ENCODE results near the gene PDIA4. TPM values are rescaled to one million over a fixed set of nuclear protein-coding genes. Genes with fewer than 3 reads are reported as not detected.

The PDIA4 gene
- total RNA-seq, 3 donors from 2014 or later (not counting 1 experiment from before 2014, with no cell fraction given) = 54.0 to 82.0 (median 62.7) TPM

- H3K4me3 ChIP-seq (ENCODE audit: low read length) = no peak overlapping the region
- ATAC-seq = no peak
- H3K27me3 Mint-ChIP-seq (ENCODE audit: low read depth in 2 of 2) = no peaks in the 10 kb centered on the region
- no peaks in the 10 kb centered on the region for H3K9me3 Mint-ChIP-seq
- H3K4me1 Mint-ChIP-seq = peaks cover 22 to 25% of the 10 kb centered on the region in 2 donors
- H3K27ac Mint-ChIP-seq = no peak overlapping the region
- no peaks in the 10 kb centered on the region for H3K9me3 ChIP-seq (ENCODE audit: control insufficient read depth, insufficient read depth, low read length)
- no peaks in the 10 kb centered on the region for H3K36me3 ChIP-seq (ENCODE audit: control insufficient read depth, insufficient read depth, low read length)
- intact Hi-C loops (cut with micrococcal nuclease) = loop anchor here (5.0 kb wide), 2 partner anchors 187 to 697 kb away; no protein-coding TSS in a partner anchor
- H3K27me3 ChIP-seq (ENCODE audit: control insufficient read depth, insufficient read depth, low read length) = no peaks in the 10 kb centered on the region
- no peaks in the 10 kb centered on the region for H3K36me3 Mint-ChIP-seq
- H3K4me1 ChIP-seq (ENCODE audit: control insufficient read depth, insufficient read depth, low read length) = peaks cover 13% of the 10 kb centered on the region
- no peak overlapping the region for H3K4me3 Mint-ChIP-seq
- TF ChIP-seq CTCF (IDR thresholded peaks at IDR 0.05) = no peak
- H3K27ac ChIP-seq (ENCODE audit: low read length) = no peak overlapping the region
- WGBS (ENCODE audit: insufficient coverage) = 86% methylated on average over 3 of the region's 3 CpGs
- DNase-seq = no peak
Observed at GRCh38 chr7:148959726-148960125, 68.6 kb downstream of the PDIA4 start.

GRCh38 chr7:148958061-148958460 is 70.2 kb downstream of the PDIA4 start:
- H3K4me1 Mint-ChIP-seq = peaks cover 6 to 9% of the 10 kb centered on the region in 2 donors
- H3K9me3 Mint-ChIP-seq = no peaks in the 10 kb centered on the region
- no peaks in the 10 kb centered on the region for H3K36me3 Mint-ChIP-seq
- Histone ChIP-seq H3K36me3 (ENCODE audit: control insufficient read depth, insufficient read depth, low read length) (no peaks in the 10 kb centered on the region), H3K4me3 (ENCODE audit: low read length) (no peak overlapping the region), H3K9me3 (ENCODE audit: control insufficient read depth, insufficient read depth, low read length) (no peaks in the 10 kb centered on the region), H3K4me1 (ENCODE audit: control insufficient read depth, insufficient read depth, low read length) (no peaks in the 10 kb centered on the region), H3K27ac (ENCODE audit: low read length) (no peak overlapping the region), H3K27me3 (ENCODE audit: control insufficient read depth, insufficient read depth, low read length) (no peaks in the 10 kb centered on the region)
- intact Hi-C loops (cut with micrococcal nuclease) = no loop called here
- peaks cover 0 to 2% of the 10 kb centered on the region in 2 donors for H3K27me3 Mint-ChIP-seq (ENCODE audit: low read depth in 2 of 2)
- no peak for DNase-seq
- no peak for TF ChIP-seq CTCF (IDR thresholded peaks at IDR 0.05)
- H3K27ac Mint-ChIP-seq = no peak overlapping the region
- WGBS (ENCODE audit: insufficient coverage) = 91% methylated on average over 9 of the region's 9 CpGs
- no peak overlapping the region for H3K4me3 Mint-ChIP-seq
- ATAC-seq = no peak

GRCh38 chr7:148954766-148955165 is 73.5 kb downstream of the PDIA4 start:
- Histone ChIP-seq H3K9me3 (ENCODE audit: control insufficient read depth, insufficient read depth, low read length) (no peaks in the 10 kb centered on the region), H3K27me3 (ENCODE audit: control insufficient read depth, insufficient read depth, low read length) (no peaks in the 10 kb centered on the region), H3K4me3 (ENCODE audit: low read length) (no peak overlapping the region), H3K27ac (ENCODE audit: low read length) (no peak overlapping the region), H3K36me3 (ENCODE audit: control insufficient read depth, insufficient read depth, low read length) (no peaks in the 10 kb centered on the region), H3K4me1 (ENCODE audit: control insufficient read depth, insufficient read depth, low read length) (no peaks in the 10 kb centered on the region)
- H3K4me1 Mint-ChIP-seq = no peaks in the 10 kb centered on the region
- no peak overlapping the region for H3K4me3 Mint-ChIP-seq
- H3K27ac Mint-ChIP-seq = no peak overlapping the region
- DNase-seq = no peak
- H3K9me3 Mint-ChIP-seq = no peaks in the 10 kb centered on the region
- no peak for ATAC-seq
- intact Hi-C loops (cut with micrococcal nuclease) = no loop called here
- WGBS (ENCODE audit: insufficient coverage) = 95% methylated on average over 10 of the region's 10 CpGs
- no peak for TF ChIP-seq CTCF (IDR thresholded peaks at IDR 0.05)
- H3K36me3 Mint-ChIP-seq = no peaks in the 10 kb centered on the region
- H3K27me3 Mint-ChIP-seq (ENCODE audit: low read depth in 2 of 2) = peaks cover 0 to 2% of the 10 kb centered on the region in 2 donors

GRCh38 chr7:148953676-148954075 is 74.6 kb downstream of the PDIA4 start:
- no peaks in the 10 kb centered on the region for H3K4me1 Mint-ChIP-seq
- DNase-seq (no peak), ATAC-seq (no peak)
- H3K27me3 Mint-ChIP-seq (ENCODE audit: low read depth in 2 of 2) = peaks cover 0 to 2% of the 10 kb centered on the region in 2 donors
- no peaks in the 10 kb centered on the region for H3K4me1 ChIP-seq (ENCODE audit: control insufficient read depth, insufficient read depth, low read length)
- intact Hi-C loops (cut with micrococcal nuclease) = no loop called here
- no peaks in the 10 kb centered on the region for H3K9me3 ChIP-seq (ENCODE audit: control insufficient read depth, insufficient read depth, low read length)
- H3K27ac Mint-ChIP-seq = no peak overlapping the region
- no peaks in the 10 kb centered on the region for H3K27me3 ChIP-seq (ENCODE audit: control insufficient read depth, insufficient read depth, low read length)
- no peaks in the 10 kb centered on the region for H3K36me3 ChIP-seq (ENCODE audit: control insufficient read depth, insufficient read depth, low read length)
- H3K4me3 Mint-ChIP-seq = no peak overlapping the region
- H3K27ac ChIP-seq (ENCODE audit: low read length) = no peak overlapping the region
- 97% methylated on average over 3 of the region's 3 CpGs for WGBS (ENCODE audit: insufficient coverage)
- no peaks in the 10 kb centered on the region for H3K36me3 Mint-ChIP-seq
- no peak for TF ChIP-seq CTCF (IDR thresholded peaks at IDR 0.05)
- H3K4me3 ChIP-seq (ENCODE audit: low read length) = no peak overlapping the region
- H3K9me3 Mint-ChIP-seq = no peaks in the 10 kb centered on the region

Measured in natural killer cell (primary cell).